HG03097 (cell line): ENCODE results near the gene NMRK2.
"Not testable (repeated sequence)": the region's sequence is repeated elsewhere in the genome, so short reads cannot be mapped to it uniquely, and the experiment has no call there.

Experiments
- ATAC-seq: cut with Tn5 transposase; IDR thresholded peaks from one replicate; pipeline ENCODE4 v1.9.1; 2021; ENCODE audit not compliant: unreplicated experiment, low FRiP score

Gene NMRK2

GRCh38 chr19:3932931-3933810, at the start of gene NMRK2:
TSS of gene NMRK2 (plus strand) at chr19:3933069. CDS start at chr19:3933672, 603 bp downstream.
- ATAC-seq = no peak

GRCh38 chr19:3890591-3890990, 42.3 kb upstream of the NMRK2 start:
- ATAC-seq = no peak

- no peak for ATAC-seq
Observed at GRCh38 chr19:3893509-3894179, 39.2 kb upstream of the NMRK2 start.

GRCh38 chr19:3894959-3895358, 37.9 kb upstream of the NMRK2 start:
- ATAC-seq = not testable (repeated sequence)

- no peak for ATAC-seq
Observed at GRCh38 chr19:3895788-3896187, 37.1 kb upstream of the NMRK2 start.

- ATAC-seq = no peak
Observed at GRCh38 chr19:3897936-3898335, 34.9 kb upstream of the NMRK2 start.

- no peak for ATAC-seq
Observed at GRCh38 chr19:3898426-3898825, 34.4 kb upstream of the NMRK2 start.

- ATAC-seq = no peak
Observed at GRCh38 chr19:3899531-3900294, 33.2 kb upstream of the NMRK2 start.

- ATAC-seq = no peak
Observed at GRCh38 chr19:3902317-3902973, 30.4 kb upstream of the NMRK2 start.

GRCh38 chr19:3904233-3904632, 28.6 kb upstream of the NMRK2 start:
- ATAC-seq = no peak

GRCh38 chr19:3907626-3908265, 25.1 kb upstream of the NMRK2 start:
- no peak for ATAC-seq

- ATAC-seq = no peak
Observed at GRCh38 chr19:3908266-3909054, 24.4 kb upstream of the NMRK2 start.

- no peak for ATAC-seq
Observed at GRCh38 chr19:3910105-3910504, 22.8 kb upstream of the NMRK2 start.

- no peak for ATAC-seq
Observed at GRCh38 chr19:3914199-3914598, 18.7 kb upstream of the NMRK2 start.

GRCh38 chr19:3916033-3916432, 16.8 kb upstream of the NMRK2 start:
- ATAC-seq = no peak

- ATAC-seq = no peak
Observed at GRCh38 chr19:3919793-3920192, 13.1 kb upstream of the NMRK2 start.

GRCh38 chr19:3923096-3923758, 9.6 kb upstream of the NMRK2 start:
- no peak for ATAC-seq

GRCh38 chr19:3923912-3924311, 9.0 kb upstream of the NMRK2 start:
- no peak for ATAC-seq

- ATAC-seq = no peak
Observed at GRCh38 chr19:3931041-3931440, 1.8 kb upstream of the NMRK2 start.
